ENCODE measurements around the gene ZNF516. TPM values are rescaled to one million over a fixed set of nuclear protein-coding genes. Genes with fewer than 3 reads are reported as not detected.

ZNF516 gene
- total RNA-seq, 1 experiment from 2014 or later, result 22.6 TPM

GRCh38 chr18:76444446-76445105 lies 50.5 kb downstream of the ZNF516 start:
- no peak overlapping the region for H4K5ac ChIP-seq (ENCODE audit: insufficient read length, low read depth, low read length)
- H2BK5ac ChIP-seq (ENCODE audit: insufficient read length, low read length), result no peak overlapping the region
- H3K4me2 ChIP-seq (ENCODE audit: insufficient read depth, insufficient read length, low read length), result no peak overlapping the region
- no peaks in the 10 kb centered on the region for H3K23me2 ChIP-seq (ENCODE audit: insufficient read length, low read depth, low read length, poor library complexity, severe bottlenecking)
- no peak overlapping the region for H4K8ac ChIP-seq (replicated peaks; ENCODE audit: insufficient read length, low read depth, low read length)
- no peak overlapping the region for H2BK120ac ChIP-seq (ENCODE audit: low read depth, low read length, poor library complexity, severe bottlenecking)
- H3K79me1 ChIP-seq (ENCODE audit: insufficient read depth, low read depth, low read length, poor library complexity, severe bottlenecking), result no peaks in the 10 kb centered on the region
- Mint-ChIP-seq H3K36me3 (ENCODE audit: insufficient read depth in 1 of 3, low read depth in 3 of 3) (peaks cover 7 to 13% (median 8%) of the 10 kb centered on the region in 3 experiments; a peak in 6 of 7 replicates), H3K4me3 (no peak overlapping the region), H3K9me3 (no peaks in the 10 kb centered on the region), H3K27me3 (ENCODE audit: low read depth) (peaks cover 2% of the 10 kb centered on the region; the same call in 1 of the 2 replicates), H3K27ac (peak overlapping the region in 2 of 3 experiments; percentile 5 to 79; a peak in 2 of 7 replicates), H3K4me1 (peaks cover 18 to 26% of the 10 kb centered on the region in 2 experiments; a peak in 3 of 4 replicates)
- no peak overlapping the region for H3K9ac ChIP-seq (ENCODE audit: extremely low read depth, insufficient read length, low read length)
- no peak overlapping the region for H3K4ac ChIP-seq (ENCODE audit: low read depth, low read length)
- H2BK12ac ChIP-seq (ENCODE audit: insufficient read length, low read depth, low read length), result no peak overlapping the region
- no peak overlapping the region for H2AFZ ChIP-seq (ENCODE audit: low read length)
- H4K91ac ChIP-seq (ENCODE audit: insufficient read length, low read depth, low read length), result no peak overlapping the region
- no peak overlapping the region for H2BK15ac ChIP-seq (ENCODE audit: low read depth, low read length)
- H4K20me1 ChIP-seq (ENCODE audit: control insufficient read depth, insufficient read depth, insufficient read length), result no peaks in the 10 kb centered on the region
- no CpG with 5 or more reads among the region's 13 CpGs for WGBS (ENCODE audit: extremely low coverage, insufficient read length, low lambda C conversion rate)
- no peak overlapping the region for H2AK5ac ChIP-seq (ENCODE audit: insufficient read length, low read length)
- no peak overlapping the region for H2BK20ac ChIP-seq (ENCODE audit: low read depth, low read length, poor library complexity, severe bottlenecking)
- no peaks in the 10 kb centered on the region for H3K79me2 ChIP-seq (ENCODE audit: insufficient read depth, low read length)
- H3K14ac ChIP-seq (ENCODE audit: insufficient read depth, low read length), result no peak overlapping the region
- TF ChIP-seq CTCF (conservative IDR thresholded peaks at IDR 0.05), result no peak
- H3K27ac ChIP-seq (ENCODE audit: insufficient read length, low read depth, low read length), result no peak overlapping the region
- no peak for DNase-seq
- no peaks in the 10 kb centered on the region for H3K9me3 ChIP-seq (ENCODE audit: control insufficient read depth, low read depth, low read length)
- no peak overlapping the region for H3K23ac ChIP-seq (ENCODE audit: insufficient read length, low read depth, low read length)
- no peak overlapping the region for H3K18ac ChIP-seq (ENCODE audit: insufficient read length, low read depth, low read length)
- no peaks in the 10 kb centered on the region for H3K27me3 ChIP-seq (ENCODE audit: insufficient read depth, low read length)
- no peaks in the 10 kb centered on the region for H3K4me1 ChIP-seq (ENCODE audit: insufficient read depth, low read length)
- no peak overlapping the region for H3K56ac ChIP-seq (ENCODE audit: insufficient read length, low read depth, low read length)
- H3T11ph ChIP-seq (ENCODE audit: low read length), result no peak overlapping the region

Data from H9 (cell line).